Muscle of arm (tissue), 12 donors: ENCODE measurements around the gene WBP2. TPM values are rescaled to one million over a fixed set of nuclear protein-coding genes. Genes with fewer than 3 reads are reported as not detected.
"Not testable (repeated sequence)": the region's sequence is repeated elsewhere in the genome, so short reads cannot be mapped to it uniquely, and the experiment has no call there.

Experiments used
- DNase-seq: peaks from one replicate; pipeline ENCODE4 v3.0.0-alpha.2; 2013
- polyA plus RNA-seq, 12 donors: library from polyadenylated mRNA; unstranded; fragments of 120-200 nt; gene quantifications; one replicate each; pipeline ENCODE4 v1.2.1, GENCODE V29; 2013; ENCODE audit not compliant: insufficient read length in 12 of 12

The WBP2 gene
- polyA plus RNA-seq, 12 donors: 43.3 to 104 (median 48.5) TPM; not detected in 1

DNA sequence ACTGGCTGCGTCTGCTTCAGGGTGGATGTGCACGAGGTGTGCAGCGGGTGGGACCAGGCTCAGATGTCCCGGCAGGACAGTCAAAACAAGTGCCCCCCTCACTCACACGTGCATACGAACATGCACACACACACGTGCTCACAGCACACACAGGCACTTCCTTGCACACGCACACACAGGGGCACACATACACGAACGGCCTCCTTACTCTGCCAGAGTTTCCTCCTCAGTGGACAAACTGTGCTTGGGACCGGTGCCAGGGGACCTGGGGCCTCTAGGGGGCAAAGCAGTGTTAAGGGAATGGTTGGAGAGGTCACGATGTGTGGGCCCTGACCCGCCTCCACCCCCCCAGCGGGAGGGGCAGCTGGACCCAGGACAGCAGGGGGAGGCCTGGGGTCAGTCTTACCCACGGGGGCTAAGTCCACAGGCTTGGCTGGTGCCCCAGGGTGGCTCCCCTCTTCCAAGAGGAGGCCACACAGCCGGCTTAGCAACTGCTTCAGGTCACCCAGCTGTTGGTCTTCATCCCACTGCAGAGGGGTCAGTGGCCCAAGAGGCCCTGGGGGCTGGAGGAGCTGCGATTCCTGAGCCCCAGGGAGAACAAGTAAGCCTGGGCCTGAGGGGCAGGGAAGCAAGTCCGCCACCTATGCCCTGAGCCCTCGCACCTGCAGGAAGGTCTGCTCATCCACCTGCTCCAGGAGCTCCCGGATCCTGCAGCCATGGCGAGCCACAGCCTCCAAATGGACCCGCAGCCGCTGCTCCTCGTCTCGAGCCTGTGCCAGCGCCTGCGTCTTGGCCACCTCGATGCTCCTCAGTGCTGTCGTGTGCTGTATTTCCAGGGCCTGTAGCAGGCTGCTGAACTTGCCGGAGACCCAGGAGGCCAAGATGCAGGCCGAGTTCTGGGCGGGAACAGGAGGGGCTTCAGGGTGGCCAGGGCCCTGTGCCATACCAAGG lies 36.7 kb upstream of the WBP2 start:
- no peak for DNase-seq

- DNase-seq: no peak
These were observed 36.0 kb upstream of the WBP2 start for GRCh38 chr17:75891022-75891604.

- no peak for DNase-seq
These were observed 34.3 kb upstream of the WBP2 start for GRCh38 chr17:75889454-75889853.

DNA sequence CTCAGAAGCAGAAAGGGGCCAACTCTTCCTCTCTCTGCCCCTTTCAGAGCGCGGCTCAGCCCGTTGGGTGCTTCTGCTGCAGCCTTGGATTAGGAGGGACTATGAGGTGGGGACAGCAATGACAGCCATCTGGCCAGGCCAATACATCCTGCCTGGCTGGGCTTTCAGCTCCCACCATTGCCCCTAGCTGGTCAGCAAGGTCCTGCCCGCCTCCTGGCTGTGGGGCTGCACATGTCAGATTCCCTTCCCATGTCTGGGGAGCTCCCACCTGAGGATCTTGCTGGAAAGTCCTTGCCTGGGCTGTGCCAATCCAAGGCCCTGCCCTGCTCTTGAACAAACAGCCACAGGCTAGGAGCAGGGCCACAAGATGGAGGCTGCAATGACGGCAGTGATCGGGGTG lies 33.3 kb upstream of the WBP2 start:
- no peak for DNase-seq

DNA sequence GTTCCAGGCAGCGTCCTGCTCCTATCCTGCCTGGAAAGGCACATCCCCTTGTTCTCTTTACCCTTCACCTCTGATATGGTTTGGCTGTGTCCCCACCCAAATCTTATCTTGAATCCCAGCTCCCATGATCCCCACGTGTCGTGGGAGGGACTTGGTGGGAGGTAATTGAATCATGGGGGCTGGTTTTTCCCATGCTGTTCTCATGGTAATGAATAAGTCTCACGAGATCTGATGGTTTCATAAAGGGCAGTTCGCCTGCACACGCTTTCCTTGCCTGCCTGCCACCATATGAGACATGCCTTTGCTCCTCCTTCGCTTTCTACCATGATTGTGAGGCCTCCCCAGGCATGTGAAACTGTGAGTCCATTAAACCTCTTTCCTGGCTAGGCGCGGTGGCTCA lies 30.7 kb upstream of the WBP2 start:
- DNase-seq: not testable (repeated sequence)

GRCh38 chr17:75885431-75885830 lies 30.3 kb upstream of the WBP2 start:
- no peak for DNase-seq

- no peak for DNase-seq
These were observed 26.7 kb upstream of the WBP2 start for GRCh38 chr17:75881678-75882454.

DNA sequence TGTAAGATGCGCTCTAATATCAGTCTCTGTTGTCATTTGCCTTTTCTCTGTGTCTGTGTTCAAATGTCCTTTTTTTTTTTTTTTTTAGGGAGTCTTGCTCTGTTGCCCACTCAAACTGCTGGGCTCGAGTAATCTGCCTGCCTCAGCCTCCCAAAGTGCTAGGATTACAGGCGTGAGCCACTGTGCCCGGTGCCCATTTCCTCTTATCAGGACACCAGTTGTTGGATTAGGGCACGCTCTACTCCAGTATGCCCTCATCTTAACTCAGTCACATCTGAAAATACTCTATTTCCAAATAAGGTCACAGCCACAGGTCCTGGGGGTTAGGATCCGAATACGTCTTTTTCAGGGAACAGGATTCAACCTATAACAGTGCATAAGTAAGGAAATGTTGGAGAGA lies 25.1 kb upstream of the WBP2 start:
- DNase-seq: no peak

DNA sequence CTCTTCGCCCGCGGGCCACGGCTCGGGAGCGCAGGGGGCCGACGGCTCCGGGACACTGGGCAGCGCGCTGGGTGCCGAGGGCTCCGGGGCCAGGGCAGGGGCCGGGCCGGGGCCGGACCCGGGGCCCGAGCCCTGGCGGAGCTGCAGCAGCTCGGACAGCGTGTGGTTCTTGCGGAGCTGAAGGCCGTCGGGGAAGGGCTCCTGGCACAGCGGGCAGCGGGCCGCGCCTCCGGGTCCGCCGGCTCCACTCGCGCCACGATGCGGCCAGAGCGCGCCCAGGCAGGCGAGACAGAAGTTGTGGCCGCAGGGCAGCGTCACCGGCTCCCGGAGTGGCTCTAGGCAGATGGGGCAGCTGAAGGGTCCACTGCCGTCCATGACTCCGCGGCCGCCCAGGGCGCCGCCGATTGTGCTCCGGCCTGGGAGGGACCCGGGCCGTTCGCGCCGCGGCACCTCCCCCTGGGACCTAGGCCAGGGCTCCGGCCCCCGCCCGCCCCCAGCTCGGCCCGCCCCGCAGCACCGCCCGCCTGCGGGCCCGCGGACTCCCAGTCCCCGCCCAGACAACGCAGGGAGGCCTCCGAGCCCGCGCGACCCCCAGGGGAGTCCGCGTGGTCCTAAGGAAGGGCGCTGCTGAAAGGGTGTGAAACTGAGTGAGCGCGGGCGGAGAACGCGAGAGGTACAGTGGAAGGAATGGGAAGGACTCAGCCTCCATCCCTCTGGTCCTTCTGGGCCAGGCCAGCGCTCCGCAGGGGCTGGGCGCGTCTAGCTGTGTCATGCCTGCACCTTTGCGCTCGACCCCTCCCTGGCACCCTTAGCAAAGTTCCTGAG lies 23.3 kb upstream of the WBP2 start, which contains the start of gene TRIM47:
TRIM47 (minus strand) TSS at position 408 of the 825 bp plus-strand sequence; CDS start at position 375, 33 bp downstream.
- DNase-seq: peak; percentile 76

DNA sequence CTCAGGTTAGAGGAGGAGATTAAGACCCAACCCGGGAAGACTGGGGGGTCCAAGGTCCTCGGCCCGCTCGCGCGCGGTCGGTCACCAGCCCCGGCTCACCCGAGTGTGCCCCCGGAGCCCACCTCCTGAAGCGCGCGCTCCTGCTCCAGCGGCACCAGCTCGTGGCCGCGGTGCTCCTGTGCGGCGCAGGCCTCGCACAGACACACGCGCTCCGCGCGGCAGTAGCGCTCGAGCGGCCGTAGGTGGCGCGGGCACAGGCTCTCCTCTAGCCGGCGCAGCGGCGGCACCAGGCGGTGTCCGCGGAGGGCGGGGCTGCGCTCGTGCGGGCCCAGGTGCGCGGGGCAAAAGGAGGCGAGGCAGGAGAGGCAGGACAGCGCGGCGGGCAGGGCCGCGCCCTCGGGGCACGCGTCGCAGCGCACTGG lies 22.6 kb upstream of the WBP2 start:
- DNase-seq: no peak

DNA sequence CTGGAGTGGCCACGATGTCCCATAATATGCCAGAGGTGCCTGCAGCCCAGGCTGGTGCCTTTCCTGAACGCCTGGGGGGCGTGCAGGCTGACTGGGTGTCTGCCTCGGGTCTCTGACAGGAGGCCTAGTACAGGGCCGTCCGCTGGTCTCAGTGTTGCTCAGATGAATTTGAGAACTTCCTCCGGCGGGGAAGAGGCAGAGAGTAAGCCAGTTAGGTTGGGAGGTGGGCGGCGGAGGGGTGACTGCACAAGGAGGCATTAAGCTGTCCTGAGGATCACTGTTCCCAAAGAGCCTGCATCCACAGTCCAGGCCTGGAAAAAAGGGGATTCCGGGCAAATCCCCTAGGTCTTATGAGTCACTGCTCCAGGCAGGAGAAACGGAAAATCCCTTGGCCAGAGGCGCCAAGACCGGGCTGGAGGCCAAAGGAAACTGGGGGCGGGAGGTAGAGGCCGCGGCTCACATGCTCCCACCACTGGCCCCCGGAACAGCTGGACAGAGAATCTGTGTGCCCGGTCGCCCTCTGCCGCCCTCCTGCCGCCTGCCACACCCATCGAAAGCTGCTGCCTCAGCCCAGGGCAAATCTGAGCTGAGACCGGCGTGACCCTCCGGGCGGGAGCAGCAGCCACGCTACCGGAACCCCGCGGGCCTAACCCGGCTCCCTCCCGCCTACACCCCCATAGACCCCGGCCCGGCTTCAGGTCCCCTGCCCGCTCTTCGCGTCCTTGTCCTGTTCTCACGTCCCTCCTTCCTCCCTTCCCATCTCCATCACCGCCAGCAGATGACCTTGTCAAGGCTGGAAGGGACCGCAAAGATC lies 22.0 kb upstream of the WBP2 start:
- DNase-seq: peak; percentile 98

DNA sequence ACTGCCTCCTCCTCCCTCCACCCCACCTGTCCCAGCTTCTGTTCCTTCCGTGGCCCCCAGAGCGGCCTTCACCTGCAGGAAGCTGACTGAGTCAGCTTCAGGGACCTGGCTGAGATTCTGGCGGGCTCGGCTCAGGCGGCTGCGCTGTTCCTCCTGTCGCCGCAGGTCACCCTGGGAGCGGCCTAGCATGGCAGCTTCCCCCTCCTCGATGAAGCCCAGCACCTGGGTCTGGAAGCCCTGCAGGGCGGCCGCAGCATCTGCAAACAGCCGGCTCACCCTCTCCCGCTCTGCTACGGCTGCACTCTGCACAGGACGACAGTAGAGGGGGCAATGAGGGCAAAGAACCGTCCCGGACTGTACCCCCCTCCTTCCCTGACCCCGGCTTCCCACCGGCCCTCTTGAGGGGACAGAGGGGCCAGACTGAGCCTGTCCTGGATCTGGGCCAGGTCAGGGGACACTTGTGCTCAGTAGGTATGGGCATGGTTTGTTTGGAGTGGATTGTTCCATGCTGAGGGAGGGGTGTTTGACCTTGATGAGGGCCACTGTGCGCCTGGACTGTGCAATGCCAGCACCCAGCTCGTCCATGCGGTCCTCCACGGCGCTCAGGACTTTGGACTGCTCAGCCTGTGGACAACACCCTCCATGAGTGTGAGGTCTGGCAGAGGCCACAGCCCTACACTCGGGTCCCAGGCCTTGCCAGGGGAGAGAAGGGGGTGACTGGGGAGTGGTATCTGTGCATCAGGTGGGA lies 21.2 kb upstream of the WBP2 start:
- no peak for DNase-seq

DNA sequence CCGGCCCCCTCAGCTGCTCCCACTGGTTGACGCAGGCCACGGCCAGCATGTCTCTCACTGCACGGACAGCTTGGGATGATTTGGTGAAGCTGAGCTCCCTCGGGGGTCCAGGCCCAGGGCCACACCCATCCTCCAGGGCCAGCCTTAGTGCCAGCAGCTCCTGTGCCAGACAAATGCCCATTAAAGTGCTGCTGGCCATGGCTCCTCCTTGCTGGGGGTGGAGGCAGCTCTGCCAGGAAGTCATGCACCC lies 20.7 kb upstream of the WBP2 start:
- no peak for DNase-seq

GRCh38 chr17:75875182-75875939 lies 20.2 kb upstream of the WBP2 start:
- DNase-seq: no peak

DNA sequence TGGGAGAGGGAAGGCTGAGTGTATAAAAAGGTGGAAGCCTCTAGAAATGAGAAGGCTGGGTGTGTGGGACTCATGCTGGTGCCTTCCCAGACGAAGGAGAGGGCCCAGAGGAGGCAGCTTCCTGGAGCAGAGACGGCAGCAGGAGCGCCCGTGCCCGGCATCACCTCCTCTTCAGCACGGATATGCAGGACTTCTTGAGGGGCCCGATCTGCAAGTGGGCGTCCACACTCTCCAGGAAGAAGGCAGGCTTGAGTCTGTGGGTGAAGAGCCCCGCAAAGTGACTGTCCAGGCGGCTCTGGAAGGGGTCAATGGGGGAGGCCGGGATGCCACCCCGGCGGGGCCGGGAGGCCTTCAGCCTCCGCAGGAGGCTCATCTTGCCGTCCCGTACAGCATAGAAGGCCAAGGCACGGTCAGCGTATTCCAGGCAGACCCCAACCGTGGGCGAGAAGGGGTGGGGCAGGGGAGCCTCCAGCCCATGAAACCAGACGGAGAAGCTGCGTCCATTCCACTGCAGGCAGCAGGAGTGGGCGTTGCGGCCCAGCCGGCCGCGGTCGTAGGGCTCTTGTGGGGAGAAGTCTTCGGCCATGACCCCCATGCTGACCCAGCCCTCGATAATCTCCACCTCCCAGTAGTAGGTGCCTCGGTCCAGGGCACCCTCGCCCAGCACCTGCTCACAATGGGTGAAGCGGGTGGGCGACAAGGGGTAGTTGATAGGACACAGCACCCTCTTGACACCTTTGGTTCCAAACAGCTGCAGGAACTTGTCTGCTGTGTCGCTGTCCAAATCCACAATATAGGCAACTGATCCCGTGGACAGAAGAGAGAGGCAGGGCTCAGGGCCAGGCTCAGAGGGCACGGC lies 19.4 kb upstream of the WBP2 start:
- no peak for DNase-seq

DNA sequence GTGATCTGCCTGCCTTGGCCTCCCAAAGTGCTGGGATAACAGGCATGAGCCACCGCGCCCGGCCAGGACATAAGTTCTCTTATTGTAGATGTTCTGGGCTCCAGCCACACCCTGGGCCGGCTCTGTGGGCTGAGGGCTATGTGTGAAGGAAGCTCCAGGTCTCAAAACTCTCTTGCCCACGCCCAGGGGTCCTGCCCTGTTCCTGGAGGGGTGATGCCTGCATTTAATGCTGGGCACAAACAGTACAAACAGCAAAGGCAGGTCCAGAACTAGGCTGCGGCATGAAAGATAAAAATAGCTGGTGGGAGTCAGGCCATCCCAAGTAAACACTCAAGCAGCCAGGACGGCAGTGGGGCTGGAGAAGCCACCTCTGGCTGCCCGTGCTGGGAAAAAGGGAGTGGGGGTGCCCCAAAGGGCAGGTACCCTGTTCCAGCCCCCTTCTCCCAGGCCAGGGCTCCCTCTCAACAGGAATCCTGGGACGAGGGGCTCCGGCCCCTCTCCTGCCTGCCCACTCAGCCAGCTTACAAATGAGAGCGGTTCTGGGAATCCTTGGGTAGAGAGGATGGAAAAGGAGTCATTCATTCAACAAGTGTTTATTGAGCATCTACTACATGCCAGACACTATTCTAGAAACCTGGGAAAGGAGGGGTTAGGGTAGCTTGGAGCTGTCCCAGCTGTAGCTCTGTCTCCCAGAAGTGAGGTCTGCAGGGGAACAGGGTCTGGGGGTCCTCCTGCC lies 18.6 kb upstream of the WBP2 start:
- DNase-seq: no peak
